ELR (cell line): Measurements from ENCODE around the gene DCLK1.

Experiments used
- DNase-seq: peaks from one replicate; pipeline ENCODE4 v3.0.0-alpha.2; 2015; ENCODE audit warnings: low read depth

Gene DCLK1

DNA sequence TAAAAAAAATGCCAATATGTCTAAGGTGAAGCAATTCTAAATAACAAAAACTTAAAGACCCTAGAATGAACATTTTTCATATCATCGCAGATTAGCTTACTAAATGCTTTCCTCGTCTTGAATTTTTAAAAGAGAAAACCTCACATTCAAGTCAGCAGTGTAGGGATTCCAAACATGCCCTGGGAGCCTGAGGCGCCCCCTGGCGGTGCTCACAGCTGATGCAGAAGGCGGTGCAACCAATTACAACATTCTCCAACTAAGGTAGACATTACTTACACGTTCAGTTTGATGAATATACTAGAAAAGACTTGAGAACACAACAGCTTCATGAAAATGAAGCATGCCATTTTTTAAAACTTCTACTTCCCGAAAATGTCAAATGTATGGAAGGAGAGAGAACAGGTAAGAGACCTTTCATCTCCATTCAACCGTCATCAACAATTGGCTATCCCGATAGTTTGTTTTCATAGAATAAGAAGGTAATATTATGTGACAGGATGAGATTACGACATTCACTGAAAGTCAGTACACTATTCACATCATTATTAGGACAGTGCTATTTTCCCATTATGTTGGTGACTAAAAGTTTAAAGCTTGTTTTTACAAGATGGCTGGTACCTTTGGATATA lies 304.4 kb downstream of the DCLK1 start:
- no peak for DNase-seq

DNA sequence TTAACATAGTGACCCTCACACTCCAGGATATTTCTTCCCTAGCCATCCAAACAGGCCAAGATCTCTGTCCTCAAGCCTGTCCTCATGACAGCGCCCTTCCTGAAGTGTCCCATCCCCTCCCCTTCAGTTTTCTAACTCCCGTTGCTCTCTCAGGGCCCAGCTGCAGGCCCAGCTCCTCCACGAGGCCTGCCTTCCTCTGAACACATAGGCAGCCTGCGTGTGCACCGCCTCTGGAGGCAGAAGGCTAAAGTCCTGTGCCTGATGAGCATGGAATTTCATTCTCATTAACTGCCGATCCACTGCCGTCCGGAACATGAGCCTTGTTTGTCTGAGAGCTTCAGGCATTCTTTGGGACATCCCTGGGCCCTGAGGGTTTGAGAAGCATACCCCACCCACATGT lies 306.4 kb downstream of the DCLK1 start:
- DNase-seq = no peak

DNA sequence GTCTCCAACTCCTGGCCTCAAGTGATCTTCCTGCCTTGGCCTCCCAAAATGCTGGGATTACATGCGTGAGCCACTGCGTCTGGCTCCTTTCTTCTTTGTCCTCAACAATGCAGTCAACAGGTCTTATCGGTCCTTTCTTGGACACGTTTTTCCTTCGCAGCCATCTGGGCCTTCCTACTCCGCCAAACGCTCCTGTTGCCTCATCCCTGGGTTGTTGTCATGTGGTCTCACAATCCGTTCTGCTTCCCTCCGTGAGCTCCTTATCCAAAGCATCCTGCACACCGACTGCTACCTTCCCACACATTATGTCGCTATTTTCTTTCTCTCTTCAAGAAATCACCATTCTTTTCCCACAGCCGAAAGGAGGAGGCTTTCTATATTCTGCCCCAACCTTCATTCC lies 306.8 kb downstream of the DCLK1 start:
- DNase-seq = no peak

DNA sequence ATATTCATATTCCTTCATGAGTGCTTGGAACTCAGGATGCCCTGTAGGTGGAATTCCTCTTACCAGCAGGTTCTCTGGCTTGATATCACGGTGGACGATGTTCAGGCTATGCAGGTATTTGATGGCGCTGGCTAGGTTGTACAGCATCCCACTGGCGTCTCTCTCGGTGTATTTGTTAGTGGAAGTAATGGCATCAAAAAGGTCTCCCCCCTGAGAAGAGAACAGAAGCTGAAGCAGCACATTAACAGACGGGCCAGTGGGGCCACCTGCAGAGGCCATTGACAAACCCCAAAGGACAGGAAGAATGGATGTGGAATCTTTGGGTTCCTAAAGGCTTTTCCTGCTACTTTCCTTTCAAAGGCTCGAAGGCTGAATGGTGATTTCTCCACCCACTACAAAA lies 308.5 kb downstream of the DCLK1 start:
- no peak for DNase-seq

DNA sequence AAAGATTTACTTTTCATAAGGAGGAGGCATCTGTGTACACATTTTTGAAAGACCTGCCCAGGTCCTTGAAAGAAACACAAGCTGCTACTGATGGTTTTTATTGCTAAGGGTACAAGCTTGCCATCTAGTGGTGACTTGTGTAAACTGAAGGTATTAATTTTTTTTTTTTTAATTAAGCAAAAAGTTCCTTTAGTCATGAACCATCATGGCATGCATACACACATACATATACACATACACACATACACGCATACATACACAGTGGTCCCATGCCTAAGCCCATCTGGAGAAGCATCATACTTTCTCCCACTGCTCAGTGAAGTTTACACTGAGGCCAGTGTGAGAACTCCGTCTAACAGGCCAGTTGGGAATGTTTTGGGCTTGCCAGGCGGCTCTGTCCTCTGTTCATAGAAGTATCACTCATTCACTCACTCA lies 312.5 kb downstream of the DCLK1 start:
- DNase-seq = peak; percentile 66

DNA sequence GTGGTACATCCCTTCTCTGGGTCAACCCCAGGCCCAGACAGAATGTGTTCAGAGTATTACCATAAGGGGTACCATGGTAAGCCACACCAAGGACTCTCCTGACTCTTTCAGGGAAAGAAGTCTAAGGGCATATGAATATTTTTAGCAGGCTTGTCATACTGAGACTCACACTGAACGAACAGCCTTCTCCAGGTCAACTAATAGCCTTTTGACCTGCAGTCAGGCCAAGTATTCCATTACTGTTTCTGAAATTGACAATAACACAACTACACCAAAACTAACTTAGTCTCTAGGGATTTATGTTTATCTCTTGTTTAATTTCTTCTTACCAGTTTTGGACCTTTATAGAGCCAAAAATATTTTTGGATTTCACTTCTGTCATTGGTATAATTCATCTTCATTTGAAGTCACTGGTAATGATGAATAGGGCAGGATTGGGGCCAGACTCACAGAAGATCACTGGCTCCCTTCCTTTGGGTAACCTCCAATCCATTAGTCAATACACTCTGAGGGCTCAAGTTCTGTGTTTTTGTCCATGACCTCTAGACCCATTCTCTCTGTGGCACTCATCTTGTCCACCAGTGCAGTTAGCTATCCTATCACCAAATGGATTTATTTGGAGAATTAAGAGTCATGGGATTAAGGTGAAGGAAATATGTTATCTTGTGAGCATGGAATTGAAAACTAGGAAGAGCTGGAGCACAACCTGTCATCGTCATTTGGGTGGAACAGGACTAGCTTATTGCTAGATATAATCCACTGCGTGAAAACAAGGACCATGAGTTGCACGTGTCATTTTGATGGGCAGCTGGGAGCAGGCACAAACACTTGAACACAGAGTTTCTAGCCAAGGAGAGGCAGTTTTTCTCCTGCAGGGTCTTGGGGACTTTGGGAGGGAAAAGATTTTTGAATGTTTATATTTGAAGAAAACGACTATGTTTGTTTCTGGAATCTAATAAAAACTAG lies 313.3 kb downstream of the DCLK1 start:
- DNase-seq = no peak

DNA sequence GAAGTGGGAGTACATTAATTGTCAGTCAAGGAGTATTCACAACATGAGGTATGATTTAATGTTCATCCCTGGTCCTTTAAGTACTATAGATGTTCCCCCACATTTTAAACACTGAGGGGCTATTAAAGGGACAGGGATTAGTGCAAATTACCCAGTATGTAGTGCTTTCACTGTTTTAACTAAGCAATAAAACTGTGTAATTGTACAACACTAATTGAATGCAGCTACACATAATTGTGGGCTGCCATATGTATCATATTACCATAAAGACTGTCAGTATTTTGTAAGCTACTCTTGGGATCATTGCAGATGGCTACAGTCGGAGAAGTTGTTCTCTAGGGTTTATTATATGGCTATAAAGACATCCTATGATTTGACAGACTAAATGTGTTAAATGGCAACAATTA lies 316.6 kb downstream of the DCLK1 start:
- DNase-seq = no peak

DNA sequence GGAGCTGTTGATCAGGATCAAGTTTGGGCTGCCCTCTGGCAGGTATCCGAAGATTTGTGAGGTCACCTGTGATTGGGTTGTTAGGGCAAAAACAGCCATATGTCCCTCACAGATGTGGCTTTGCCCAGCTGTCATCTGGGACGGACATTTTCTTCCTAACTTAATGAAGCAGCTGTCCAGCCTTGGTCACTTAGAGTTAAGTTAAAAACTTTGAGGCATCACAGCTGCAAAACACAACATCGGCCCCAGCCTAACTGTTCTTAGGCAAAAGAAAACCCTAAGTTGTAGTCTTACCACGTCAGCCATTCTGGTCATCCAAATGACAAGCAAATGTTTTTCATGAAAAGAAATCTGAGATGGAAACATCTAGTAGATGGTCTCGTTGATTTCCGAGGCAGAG lies 318.4 kb downstream of the DCLK1 start:
- no peak for DNase-seq

DNA sequence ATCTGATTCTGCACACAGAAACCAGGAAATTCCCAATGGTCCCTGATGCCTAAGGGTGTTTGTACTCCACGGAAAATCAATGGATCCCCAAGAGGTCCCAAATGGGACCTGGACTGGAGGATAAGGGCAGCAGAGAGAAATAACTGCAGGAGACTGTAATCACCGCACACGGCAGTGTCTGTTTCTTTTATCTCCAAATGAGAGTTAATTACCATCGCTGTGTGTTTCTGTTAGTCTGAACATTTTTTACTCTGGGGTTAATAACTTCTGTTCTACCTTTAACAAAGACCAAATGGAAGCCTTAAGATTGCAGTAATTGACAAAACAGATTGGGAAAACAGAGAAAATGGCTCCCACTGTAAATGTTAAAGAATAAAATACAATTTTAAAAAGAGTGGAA lies 320.9 kb downstream of the DCLK1 start:
- no peak for DNase-seq

DNA sequence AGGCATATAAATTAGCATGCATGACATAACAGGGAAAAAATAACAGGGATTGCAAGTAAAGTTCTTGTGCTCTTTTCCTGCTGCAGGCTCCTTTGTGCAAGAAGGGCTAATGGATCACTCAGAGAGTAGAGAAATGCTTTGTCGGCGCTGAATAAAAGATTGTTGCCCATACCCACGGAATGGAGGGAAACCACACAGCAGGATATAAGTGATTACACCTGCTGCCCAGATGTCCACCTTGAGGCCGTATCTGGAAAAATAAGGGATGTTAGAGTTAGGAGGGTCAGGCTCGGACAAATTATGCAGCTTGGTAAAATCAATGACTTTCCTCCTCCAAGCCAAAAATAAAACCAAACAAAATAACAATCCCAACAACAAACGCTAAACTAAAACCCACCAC lies 322.3 kb downstream of the DCLK1 start:
- DNase-seq = no peak

DNA sequence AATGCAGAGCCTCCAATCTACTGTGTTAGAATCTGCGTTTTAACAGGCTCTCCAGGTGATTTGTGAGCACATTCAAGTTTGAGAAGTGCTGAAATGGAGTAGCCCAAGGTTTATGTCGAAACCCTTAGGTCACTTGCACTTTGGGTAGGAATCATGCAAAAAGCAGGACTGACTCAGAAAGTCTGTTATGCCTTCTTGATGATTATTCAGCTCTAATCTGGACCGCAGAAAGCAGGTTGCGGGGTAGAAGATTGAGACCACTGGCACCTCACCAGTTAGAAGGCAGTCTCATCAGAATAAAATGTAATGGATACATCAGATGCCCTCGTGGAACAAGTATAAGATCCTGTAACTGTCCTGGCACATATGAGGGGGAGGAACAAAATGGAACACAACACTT lies 326.3 kb downstream of the DCLK1 start:
- peak; percentile 8 for DNase-seq

DNA sequence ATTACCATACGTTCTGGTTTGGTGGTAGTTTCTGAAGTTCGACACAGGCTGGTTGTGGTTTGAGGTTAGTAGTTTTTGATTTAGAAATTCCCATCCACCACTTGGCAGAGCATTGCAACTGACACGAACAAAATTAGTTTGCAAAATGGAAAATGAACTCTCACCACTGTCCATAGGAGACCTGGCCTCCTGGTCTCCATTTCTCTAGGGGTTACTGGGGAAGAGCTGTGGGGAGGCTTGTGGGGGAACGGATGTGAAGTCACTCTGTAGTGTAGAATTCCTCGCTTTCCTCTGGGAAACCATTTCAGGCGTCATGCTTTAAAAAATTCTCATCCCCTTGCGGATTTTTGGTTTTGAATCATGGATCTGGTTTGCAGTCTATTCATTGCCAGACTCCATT lies 333.2 kb downstream of the DCLK1 start:
- DNase-seq = no peak

DNA sequence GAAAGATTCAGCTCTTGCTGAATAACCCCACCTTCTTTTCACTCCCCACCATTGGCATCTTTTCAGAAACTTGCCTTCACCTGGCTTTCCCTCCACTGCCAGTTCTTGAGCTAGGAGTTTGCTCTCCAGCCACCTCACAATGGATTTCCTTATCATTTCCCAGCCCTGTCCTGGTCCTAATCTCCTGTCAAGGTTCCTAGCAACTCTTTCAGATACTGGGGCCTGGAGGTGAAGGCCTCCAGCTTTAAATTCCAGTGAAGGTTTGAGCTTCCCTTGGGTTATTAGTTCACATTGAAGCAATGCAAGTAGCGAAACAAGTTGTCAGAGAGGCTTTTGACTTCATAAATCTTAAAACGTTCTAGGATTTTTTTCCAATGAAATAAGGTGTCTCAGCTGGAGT lies 333.9 kb downstream of the DCLK1 start:
- no peak for DNase-seq

DNA sequence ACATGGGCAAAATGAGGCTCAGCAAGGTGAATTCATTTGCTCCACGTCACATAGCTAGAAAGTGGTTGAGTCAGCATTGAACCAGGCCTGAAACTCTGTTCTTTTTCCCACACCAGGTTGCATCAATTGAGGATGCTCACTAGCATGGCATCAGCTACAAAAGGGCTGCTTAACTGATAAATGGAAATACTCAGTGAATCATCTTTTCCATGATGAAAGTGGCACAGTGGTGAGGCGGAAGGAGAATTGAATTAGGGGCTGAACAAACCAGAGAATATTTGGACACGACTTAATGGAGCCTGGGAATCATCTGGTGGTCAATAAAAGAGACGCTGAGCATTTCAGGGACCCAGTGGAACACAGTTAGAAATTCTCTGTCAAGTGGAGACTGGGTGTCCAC lies 334.6 kb downstream of the DCLK1 start:
- no peak for DNase-seq

DNA sequence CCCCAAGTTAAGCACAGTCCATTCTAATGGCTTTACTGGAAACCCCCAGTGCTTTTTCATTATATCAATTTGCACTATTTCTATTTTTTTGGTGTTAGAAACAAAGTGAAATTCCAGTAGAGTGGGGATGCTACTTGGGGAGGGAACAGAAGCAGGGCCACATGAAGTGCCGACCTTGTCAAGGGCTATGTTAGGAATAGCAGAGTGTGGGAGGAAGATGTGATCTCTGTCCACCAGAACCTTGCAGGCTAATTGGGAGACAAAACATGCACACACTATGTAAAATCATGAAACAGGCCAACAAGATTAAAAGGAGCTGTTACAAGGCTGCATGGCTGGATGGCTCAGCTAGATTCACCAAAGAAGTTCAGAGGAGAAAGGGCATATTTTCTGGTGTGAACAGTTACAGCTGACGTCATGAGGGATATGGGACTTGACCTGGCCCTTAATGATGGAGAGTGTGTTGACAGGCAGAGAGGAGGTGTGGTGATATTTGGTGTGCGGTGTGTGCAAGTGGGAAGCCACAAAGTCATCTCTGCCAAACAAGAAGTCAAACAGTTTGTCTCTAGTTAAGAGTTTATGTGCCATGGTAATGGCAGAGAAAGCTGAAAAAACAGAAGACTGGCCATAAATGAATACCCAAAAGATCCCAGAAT lies 336.3 kb downstream of the DCLK1 start:
- DNase-seq = no peak

DNA sequence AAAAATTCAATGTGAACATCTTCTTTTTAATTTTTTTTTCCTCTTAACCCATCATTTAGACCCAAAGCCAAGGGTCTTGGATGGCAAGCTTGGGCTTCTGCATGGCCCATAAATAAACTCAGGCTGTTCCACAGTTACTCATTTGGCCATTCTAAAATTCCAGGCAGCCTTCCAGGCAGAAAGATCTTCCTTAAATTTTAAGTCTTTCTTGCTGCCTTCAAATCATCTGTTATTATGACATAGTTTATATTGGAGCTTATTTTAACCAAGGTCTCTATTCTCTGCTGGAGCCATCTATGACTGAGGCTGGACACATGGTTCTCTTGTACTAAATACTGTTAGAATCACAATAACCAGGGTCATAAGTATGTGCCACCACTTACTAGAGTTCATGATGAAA lies 337.4 kb downstream of the DCLK1 start:
- DNase-seq = no peak

DNA sequence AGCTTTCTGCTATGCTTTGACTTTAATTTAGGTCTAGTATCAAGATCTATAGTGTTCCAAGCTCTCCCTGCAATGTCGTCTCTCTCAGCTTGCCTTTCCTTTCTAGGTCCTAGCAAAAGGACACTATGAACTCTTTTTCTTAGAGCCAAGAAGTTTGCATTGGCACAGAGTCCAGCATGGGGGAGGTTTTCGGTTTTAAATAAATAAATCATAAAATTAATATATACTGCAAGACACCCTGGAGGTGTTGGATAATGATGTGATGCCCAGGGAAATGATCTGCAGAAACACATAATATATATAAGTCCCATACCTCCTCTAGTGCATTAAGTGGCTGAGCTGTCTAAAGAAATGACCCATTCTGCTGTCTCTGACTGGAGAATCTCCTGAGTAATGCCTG lies 338.3 kb downstream of the DCLK1 start:
- no peak for DNase-seq

DNA sequence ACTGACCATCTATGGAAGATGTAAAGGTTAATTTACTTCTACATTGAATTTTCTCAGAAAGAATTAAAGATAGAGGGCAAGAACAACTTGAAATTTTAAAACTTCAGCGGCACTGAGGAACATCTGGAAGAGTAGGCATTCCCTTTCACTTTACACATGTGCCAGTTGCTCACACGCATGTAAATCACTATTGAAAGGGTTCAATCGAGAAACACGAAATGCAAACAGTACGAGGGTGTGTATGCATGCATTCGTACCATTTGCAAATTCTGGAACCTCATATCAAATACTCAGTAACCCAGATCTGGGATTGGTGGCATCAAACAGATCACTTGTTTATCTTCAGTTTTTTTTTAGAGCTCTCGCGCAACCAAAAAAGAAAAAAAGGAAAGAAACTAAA lies 339.2 kb downstream of the DCLK1 start:
- DNase-seq = no peak

DNA sequence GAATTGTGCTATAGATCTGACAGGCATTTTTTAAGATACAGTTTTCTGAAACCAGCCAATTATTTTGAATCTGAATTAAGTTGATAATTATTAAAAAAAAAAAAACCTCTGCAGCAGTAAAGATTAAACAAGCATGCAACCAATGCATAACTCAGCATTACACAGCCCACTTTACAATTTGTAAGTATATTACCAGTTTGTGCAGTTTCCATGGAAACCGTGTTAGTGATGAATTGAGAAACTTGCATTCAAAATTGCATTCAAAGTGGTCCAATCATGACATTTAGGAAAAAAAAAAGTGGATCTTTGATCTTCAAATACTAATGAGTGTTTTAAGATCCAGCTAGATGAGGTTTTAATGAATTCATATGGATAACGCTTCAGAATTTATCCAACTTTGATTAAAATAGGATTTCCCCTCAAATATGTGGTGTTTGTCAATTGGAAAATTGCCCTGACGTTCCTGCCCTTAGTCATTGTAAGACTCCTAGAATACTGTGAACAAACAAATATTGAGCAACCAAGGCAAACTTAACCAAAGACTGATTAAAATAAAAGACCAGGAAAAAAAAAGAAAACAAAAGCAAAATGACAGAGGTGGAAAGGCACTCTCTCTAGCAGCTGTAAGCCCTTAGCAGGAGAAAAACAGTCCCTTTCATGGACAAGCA lies 339.9 kb downstream of the DCLK1 start:
- peak; percentile 46 for DNase-seq

DNA sequence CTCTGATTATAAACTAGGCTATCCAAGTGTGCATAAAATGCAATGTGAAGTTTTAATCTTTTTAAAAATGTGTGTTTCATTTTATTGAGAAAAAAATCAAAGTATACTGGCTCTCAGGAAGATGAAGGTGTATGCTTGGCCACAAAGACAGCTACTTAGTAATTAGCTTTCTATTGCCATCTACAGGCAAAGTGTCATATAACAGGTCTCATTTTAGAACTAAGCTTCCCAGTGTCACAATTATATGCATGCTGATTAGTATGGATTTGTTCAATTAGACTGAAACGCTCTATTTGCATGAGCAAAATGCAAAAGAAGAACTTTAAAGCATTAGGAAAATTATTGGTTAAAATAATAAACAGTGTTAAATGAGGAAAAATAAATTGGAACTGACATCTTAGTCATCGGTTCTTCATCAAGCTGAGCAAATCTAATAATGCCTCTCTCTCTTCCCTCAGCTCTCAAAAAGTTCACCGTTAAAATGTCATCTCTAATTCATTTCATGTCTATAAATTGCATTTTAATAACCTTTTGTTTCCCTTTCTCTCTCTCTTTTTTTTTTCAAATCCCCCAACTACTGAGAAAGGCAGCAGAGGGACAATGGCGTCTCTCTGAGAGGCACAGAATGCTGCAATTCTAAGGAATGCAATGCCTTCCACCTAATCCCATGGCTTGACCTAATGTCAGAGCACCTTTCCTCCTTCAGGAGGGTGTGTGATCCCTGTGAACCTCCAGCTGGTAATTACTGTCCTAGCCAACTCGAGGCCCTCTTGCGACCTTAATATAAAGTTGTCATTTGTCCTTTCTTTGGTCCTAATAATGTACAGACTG lies 341.6 kb downstream of the DCLK1 start:
- peak; percentile 70 for DNase-seq

DNA sequence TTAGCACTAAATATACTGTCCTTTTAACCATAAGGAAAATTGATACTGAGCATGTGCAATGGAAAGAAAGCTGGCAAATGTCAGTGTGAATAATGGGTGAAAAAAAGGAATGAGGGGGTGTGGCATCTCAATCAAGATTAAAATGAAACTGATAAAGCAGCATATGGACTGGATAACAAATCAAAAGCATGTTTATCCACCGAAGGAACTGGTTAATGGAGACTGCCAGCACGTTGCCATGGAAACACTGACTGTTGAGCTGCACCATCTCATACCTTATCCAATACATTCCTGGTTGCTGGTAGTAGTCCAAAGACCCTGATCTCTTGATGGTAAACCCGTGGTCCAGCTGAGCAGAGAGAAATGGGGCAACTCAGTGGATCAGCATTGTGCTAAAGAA lies 343.2 kb downstream of the DCLK1 start:
- DNase-seq = no peak
